Epithelial cell of proximal tubule (primary cell): ENCODE results near the gene SMAD6. TPM values are rescaled to one million over a fixed set of nuclear protein-coding genes. Genes with fewer than 3 reads are reported as not detected.

Experiments
- DNase-seq: peaks from one replicate; pipeline ENCODE4 v3.0.0-alpha.2; 2011; ENCODE audit warnings: low read depth
- H3K4me3 ChIP-seq: 2 replicates; pipeline ENCODE4 v1.5.1; 2011; ENCODE audit warnings: low read depth, mild to moderate bottlenecking, low read length
- total RNA-seq: library from RNA; depleted of rRNA; stranded (reverse); fragments of >200 nt; gene quantifications from 2 replicates; pipeline ENCODE4 v1.2.3, GENCODE V29; 2015
- TF ChIP-seq, protein P1 (sequence below): conservative IDR thresholded peaks from 2 replicates; pipeline ENCODE4 v1.5.1; 2012; ENCODE audit warnings: low read depth, mild to moderate bottlenecking, low read length

Gene SMAD6
- total RNA-seq, 1 donor from 2014 or later, result 22.1 TPM

DNA sequence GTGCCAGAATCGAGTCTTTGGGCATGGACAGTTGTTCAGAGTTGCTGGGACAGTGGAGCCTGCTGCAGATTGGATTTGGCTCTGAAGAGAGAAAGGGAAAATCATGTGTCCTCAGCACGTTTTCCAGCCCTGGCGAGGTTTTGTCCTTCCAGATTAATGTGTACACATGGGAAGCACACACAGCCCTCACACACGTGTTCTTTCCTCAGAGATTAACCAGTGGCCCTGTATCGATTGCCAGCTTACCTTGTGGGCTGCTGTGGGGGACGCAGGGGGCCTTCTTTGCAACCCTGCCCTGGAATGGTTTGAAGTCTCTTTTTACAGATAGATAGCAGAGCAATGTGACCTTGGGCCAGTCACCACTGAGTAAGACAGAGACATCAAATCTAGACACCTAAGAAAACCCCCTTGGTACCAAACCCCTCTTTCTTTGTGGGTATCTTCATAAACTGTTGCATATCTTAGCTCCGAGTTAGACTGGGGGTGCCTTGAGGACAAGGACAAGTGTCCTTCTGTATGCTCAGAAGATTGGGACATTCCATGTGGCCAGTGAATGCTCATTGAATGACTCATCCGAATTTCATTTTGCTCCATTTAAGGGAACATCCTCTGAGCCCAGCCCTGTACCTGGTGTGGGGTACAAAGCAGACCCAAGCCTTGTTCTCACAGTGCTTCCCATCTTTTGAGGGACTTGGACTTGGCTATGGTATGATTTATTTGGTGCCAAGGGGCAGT lies 48.0 kb downstream of the SMAD6 start:
- no peak overlapping the region for H3K4me3 ChIP-seq
- TF ChIP-seq, protein P1, sequence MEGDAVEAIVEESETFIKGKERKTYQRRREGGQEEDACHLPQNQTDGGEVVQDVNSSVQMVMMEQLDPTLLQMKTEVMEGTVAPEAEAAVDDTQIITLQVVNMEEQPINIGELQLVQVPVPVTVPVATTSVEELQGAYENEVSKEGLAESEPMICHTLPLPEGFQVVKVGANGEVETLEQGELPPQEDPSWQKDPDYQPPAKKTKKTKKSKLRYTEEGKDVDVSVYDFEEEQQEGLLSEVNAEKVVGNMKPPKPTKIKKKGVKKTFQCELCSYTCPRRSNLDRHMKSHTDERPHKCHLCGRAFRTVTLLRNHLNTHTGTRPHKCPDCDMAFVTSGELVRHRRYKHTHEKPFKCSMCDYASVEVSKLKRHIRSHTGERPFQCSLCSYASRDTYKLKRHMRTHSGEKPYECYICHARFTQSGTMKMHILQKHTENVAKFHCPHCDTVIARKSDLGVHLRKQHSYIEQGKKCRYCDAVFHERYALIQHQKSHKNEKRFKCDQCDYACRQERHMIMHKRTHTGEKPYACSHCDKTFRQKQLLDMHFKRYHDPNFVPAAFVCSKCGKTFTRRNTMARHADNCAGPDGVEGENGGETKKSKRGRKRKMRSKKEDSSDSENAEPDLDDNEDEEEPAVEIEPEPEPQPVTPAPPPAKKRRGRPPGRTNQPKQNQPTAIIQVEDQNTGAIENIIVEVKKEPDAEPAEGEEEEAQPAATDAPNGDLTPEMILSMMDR, result no peak
- DNase-seq, result no peak

DNA sequence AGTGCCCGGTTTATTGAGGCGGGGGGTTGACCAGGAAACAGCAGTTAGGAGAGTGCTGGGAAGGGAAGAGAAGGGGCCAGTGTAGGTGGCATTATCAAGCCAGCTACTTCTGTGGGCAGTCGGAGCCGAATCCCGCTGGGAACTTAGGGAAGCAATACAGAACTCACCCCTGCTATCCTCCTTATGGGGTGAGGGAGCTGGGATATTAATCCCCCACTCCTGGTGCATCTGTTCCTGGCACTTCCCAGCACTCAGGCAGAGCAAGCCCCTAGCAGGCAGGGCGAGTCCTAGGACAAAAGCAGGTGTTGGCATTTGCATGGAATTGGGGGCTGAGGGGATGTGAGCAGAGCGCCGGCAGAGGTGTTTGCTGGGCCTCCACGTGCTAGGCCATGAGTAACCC lies 48.6 kb downstream of the SMAD6 start:
- H3K4me3 ChIP-seq, result no peak overlapping the region
- no peak for DNase-seq
- TF ChIP-seq, protein P1, result no peak

DNA sequence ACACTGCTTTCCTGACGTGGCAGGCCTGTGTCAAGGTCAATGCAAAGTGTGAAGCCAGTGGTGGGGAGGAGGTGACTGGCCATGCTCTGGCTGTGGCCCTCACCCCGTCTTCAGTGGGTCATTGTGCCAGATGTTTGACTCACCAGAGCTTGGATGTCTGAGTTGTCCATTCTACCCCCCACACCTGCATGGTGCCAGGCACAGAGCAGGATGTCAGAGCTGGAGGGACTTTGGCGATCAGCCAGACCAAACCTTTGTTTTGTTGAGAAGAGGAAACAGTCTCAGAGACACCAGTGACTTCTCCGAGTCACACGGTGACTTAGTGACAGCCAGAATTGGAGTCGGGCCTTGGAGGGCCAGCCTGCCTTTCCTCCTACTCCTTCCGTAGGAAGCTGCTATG lies 49.5 kb downstream of the SMAD6 start:
- TF ChIP-seq, protein P1, result no peak
- no peak overlapping the region for H3K4me3 ChIP-seq
- DNase-seq, result no peak

DNA sequence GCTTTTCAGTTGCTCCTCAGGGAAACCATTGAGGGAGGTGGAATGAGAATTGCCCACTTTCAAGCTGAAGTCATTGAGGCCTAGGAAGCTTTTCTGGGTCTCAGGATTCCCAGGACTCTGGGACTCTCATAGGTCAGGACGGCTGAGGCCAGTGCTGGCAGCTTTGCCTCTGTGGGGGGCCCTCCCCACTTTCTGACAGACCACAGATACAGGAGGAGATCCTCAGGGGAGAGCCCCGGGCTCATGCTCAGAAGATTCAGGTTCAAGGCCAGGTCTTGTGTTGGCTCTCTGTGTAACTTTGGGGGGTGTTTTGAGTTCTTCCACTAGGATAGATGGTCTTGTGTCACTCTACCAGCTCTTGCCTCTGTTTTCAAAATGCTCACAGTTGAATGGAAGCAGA lies 50.0 kb downstream of the SMAD6 start:
- DNase-seq, result no peak
- TF ChIP-seq, protein P1, result no peak
- no peak overlapping the region for H3K4me3 ChIP-seq

DNA sequence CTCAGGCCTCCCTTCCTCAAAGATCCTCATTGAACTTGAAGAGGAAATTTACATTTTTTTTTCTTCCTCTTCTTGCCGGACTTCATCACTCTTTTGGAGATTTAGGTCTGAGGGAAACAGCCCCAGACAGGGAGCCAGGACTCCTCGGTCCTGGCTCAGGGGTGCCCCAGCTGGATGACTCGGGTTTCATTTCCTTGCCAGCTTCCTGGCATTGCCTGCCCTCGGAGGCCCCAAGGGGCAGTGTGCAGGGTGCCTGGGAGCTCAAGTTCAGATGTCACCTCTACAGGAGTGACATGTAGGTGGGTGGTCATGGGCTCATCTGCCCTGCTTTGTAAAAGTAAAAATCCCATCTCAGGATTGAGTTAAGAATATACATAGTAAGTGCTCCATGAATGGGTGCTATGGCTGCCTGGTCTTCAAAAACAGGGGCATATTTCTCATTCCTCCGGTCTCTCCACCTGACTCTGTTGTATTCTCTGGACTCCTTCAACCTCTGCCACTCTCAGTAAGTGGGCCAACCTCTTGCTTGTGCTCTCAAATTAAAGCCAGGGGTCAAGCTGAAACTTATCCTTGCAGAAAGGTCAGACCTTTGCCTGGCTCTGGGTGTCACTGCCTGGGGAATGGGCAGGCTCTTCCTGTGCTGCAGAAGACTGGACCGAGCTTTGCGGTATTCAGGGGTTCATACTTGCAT lies 51.8 kb downstream of the SMAD6 start:
- no peak overlapping the region for H3K4me3 ChIP-seq
- TF ChIP-seq, protein P1, result no peak
- no peak for DNase-seq

DNA sequence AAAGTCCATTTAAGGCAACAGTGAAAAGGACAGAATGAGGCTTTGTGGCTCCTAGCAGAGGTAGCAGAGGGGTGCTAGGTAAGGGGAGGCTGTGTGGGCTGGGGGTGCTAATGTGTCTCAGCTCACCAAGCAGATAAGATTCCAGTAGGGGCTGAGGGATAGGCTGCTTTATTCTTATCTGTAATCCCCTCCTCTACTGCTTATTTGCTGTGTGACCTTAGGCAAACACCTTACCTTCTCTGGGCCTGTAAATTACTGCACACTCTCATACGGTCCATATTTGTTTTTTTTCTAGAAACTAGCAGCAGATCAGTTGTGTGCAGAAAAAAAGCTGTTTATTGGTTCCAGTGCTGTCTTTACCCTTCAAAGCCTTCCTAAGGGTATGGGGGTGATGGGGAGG lies 52.8 kb downstream of the SMAD6 start:
- DNase-seq, result no peak
- TF ChIP-seq, protein P1, result no peak
- no peak overlapping the region for H3K4me3 ChIP-seq
